HG02588 (cell line): ENCODE data around the gene TM4SF5.

Source experiments
- ATAC-seq: cut with Tn5 transposase; IDR thresholded peaks from one replicate; pipeline ENCODE4 v1.9.1; 2021; ENCODE audit warnings: mild to moderate bottlenecking, moderate library complexity; ENCODE audit not compliant: unreplicated experiment

Gene TM4SF5

GRCh38 chr17:4823373-4824089 lies 51.8 kb downstream of the TM4SF5 start:
- no peak for ATAC-seq

- ATAC-seq = no peak
Measured at GRCh38 chr17:4827399-4827798, 55.7 kb downstream of the TM4SF5 start.

- ATAC-seq = peak; percentile 14
Measured at GRCh38 chr17:4832829-4833177, 61.1 kb downstream of the TM4SF5 start.
